ENCODE results near the gene KDM2B.
"Not testable (repeated sequence)": the region's sequence is repeated elsewhere in the genome, so short reads cannot be mapped to it uniquely, and the experiment has no call there.

The KDM2B gene

DNA sequence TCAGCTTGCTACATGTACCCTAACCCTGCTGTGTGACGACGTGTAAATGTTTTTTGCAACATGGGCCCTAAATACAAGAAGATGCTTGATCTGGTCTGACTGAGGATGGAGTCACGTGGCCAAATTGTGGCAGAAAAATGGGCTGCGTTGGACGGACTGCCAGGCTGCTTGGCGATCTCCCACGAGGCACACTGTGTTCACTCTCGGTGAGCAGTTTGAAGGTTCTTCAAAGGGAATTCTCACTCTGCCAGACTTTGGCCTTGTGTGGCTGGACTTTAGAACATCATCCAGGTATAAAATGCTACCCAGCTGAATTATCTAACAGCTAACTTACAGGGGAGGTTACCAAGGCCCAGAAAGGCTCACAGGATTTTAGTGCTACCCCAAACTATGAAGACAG, 85.1 kb downstream of the KDM2B start:
- no peak for DNase-seq

DNA sequence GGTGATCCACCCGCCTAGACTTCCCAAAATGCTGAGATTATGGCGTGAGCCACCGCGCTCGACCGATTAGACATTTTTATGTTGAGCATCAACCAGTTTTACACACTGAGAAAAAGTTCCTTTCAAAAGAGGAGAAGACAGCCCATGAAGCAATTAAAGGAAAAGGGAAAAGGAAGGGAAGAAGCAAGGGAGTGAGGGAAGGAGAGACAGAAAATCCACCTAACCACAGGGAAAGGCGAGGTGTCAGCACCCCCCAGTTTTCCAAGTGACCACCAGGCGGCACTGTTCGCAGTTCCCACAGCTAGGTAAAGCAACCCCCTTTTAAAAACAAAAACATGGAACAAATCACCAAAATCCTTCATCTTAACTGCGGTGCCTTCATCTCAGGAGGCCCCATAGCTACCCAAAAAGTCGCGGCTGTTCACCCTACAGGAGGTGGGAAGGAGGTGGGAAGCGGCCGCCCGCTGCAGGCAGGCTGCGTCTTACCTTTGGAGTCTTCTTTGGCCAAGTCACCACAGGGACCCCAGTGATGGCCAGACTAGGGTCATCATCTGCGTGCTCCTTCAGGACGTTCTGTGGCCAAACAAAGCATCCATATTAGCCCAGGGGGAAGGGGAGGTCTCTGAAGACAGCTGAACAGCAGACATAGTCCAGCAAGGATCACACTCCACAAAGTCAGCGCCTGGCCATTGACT, 86.6 kb downstream of the KDM2B start:
- peak; percentile 66 for DNase-seq

DNA sequence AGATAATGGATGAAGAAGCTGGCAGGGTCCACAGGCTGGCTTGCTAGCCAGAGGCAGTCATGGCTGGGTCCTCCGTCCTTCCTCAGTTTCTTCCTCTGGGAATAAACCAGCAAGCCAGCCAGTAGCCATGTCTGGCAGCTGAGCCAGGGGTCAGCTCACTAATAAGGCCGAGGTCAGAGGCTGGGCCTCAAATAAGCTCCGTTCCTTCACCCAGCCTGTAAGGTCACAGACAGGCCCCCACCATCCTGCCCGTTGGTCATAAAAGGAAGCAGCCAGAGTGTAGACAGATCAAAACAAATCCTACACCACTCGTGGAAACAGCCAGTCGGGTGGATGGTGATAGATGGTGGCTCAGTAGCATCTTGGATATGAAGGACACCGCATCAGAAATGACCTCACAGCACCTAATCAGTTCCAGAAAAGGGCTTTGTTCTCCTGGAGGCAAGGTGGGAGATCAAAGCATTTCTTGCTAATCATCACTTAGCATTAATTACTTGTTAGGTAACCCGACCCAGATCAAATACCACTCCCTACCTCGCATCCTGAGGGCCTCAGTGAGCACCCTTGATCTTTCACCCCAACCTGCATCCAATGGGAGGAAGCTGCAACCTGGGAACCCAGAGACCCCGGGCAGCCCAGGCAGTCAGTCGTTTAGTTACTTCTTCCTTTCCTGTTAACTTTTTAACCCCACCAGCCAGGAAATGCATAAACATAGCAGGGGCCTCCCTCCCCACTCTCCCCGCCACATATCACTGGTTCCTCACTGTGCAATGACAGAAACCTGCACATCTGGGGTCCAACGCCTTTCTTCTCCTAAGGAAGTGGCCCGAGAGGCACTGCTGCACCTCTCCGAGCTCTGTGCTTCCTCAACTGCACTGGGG, 90.2 kb downstream of the KDM2B start:
- no peak for DNase-seq

DNA sequence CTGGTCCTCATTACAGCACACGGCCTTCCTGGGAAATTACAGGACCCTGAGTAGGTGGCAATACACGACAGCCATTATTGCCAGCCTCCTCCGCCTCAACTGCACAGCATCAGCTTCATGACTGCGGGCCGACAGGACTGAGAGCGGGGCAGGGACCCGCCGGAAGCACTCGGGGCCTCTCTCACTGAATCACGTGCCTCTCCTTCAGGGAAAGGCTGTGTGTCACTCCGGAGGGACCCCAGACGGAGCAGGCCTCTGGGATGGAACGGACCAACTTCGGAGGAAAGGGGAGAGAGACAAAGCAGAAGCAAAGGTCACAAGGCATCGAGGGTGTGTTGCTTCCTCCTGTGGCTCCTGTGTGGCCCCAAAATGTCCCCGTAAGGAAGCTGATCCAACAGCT, 90.9 kb downstream of the KDM2B start:
- no peak for DNase-seq

DNA sequence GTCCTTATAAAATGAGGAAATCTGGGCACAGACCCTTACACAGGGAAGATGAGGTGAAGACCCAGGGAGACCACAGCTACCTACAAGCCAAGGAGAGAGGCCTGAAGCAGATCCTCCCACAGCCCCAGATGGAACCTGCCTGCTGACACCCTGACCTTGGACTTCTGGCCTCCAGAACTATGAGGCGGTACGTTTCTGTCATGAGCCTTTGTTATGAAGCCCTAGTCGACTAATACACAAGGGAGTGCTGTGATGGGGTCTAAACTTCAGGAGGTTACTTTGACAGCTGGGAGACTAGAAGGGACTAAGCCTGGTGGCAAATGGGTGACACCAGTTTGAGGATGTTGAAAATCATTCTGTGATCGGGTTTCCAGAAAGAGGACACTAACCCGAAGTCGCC, 95.9 kb downstream of the KDM2B start:
- DNase-seq, result no peak

GRCh38 chr12:121484564-121484963, 96.3 kb downstream of the KDM2B start:
- DNase-seq, result not testable (repeated sequence)

DNA sequence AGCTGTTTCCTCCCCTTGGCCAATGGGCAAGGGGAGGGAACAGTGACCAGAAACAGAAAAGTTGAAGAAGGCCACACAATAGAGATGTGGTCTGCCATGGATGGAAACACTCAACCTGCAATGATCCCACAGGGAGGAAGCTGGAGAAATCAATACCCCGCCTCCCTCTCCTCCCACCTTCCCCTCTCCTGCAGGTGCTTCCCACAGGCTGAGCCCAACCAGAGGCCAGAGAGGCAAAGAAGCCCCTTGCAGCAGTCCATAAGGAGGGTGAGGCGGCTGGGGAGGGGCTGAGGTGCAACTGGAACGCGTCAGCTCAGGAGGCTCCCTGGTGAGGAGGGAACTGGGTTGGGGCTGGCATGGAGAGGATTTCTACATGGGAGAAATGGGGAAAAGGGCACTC, 96.9 kb downstream of the KDM2B start:
- no peak for DNase-seq

DNA sequence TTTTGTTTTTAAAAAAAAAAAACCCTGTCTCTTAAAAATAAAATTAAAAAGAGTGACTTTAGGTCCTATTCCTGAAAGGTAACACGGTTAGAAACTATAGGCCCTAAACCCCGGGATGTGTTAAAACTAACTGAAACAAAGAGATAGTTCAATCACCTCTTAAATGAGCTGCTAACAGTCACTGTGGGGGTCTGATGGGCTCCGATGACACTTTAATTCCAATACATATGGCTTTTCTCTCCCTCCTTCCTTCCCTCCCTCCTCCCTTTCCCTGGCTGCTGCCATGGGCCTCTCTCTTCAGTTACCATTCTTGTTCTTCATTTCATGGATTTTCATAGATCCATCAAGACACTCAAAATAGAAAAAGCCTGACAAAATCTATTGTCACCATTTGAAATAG, 104.3 kb downstream of the KDM2B start:
- DNase-seq, result no peak

GRCh38 chr12:121475279-121475678, 105.5 kb downstream of the KDM2B start:
- DNase-seq, result no peak

- DNase-seq, result no peak
Observed at GRCh38 chr12:121472150-121472905, 108.5 kb downstream of the KDM2B start.

- DNase-seq, result no peak
Observed at GRCh38 chr12:121470751-121471150, 110.1 kb downstream of the KDM2B start.

- DNase-seq, result no peak
Observed at GRCh38 chr12:121468499-121468801, 112.4 kb downstream of the KDM2B start.

DNA sequence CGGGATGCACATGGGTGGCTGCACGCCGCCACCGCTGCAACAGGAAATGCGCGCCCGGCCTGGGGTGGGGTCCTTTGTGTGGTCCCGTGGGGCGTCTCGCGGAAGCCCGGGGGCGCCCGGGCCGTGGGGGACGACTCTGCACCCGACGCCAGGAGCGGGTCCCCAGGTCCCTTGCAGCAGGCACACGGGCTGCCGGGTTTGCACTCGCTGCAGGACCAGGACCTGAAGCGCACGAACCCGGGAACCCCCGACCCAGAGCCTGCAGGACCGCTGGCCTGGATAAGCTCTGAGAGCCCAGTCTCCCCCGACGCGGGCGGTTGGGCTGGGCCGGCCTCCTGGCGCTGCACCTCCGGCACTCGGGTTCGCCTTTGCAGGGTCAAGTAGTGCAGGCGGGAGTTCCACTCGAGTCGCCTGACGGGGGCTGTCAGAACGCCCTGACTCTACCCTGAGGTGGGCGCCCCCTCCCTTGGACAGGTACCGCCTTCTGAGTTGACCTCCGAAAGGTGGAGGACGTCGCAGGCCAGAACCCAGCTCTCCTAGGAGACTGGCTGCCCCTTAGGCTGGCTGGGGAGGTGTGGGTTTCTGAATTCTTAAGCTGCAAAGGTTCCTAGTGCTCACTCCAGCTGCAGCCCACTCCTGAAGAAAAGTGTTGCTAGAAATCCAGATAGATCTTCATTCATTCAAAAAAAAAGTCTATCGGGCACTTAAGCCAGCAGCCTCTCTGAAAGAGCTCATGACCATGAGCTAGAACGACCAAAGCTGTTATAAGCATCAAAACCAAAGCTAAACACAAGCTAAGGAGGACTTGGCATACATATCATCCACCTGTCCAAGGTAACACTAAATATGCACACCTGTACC, 113.0 kb downstream of the KDM2B start:
- DNase-seq, result no peak

- DNase-seq, result peak; percentile 92
Observed at GRCh38 chr12:121466794-121467637, 113.8 kb downstream of the KDM2B start.

GRCh38 chr12:121465921-121466793, 114.7 kb downstream of the KDM2B start:
- peak; percentile 45 for DNase-seq

GRCh38 chr12:121464331-121464730, 116.5 kb downstream of the KDM2B start:
- DNase-seq, result no peak

DNA sequence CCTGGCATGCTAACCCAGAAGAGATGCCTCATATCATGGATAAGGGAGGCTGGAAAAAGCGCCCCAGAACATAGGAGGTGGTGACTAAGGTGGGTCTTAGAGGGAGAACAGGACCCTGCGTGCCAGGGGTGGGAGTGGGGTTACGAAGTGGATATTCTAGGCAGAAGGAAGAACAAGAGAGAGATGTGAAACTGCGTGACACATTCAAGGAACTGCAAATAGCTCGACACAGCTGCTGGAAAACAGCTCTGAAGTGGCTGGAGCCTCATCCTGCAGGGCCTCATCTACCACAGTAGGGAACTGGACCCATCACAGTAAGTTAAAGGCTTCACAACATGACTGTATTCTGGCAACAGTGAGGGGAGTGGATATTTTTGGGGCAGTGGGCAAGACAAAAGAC, 119.8 kb downstream of the KDM2B start:
- no peak for DNase-seq

DNA sequence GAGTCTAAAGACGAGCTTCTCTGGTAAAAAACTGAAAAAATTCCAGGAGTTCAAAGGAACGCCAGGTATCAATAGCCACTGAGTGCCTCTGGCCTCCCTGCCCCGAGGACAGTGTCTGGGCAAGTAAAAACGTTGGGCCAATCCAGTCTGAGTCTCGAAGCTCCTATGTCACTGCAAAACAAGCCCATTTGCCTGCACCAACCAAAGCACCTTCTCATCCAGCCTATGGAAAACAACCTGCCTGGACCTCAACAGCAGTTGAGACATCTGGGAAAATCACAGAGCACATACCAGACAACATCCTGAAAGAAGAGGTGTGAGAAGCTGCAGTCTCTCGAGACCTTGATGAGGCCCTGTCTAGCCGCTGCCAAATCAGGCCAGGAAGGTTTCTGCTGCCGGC, 124.3 kb downstream of the KDM2B start:
- no peak for DNase-seq

DNA sequence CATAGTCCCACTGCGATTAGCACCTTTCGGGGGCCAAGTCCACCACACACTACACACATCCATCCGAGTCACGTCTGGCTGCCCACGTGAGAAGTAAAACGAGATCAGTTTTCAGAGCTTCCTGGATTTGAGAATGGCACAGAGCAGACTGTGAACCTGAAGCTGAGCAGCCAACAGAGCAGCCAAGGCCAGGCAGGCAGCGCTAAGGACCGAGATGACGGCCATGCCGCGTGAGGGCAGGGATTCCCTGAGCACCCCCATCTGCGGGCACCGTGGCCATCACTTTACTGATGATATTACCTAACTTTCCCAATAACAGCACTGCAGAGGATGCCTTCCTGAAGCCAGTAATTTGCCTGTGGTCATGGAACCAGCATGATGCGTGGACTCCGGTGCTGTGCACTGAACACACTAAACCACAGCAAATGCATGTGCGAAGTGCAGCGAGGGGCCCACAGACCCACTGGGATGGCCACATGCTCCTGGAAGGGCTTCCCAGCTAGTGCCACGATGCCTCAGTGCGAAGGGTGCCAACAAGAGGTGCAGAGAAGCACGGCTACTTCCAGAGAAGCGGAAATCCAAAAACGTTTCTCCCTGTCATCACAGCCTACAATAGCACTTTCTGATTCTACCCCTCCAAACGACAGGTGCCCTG, 124.9 kb downstream of the KDM2B start:
- no peak for DNase-seq

DNA sequence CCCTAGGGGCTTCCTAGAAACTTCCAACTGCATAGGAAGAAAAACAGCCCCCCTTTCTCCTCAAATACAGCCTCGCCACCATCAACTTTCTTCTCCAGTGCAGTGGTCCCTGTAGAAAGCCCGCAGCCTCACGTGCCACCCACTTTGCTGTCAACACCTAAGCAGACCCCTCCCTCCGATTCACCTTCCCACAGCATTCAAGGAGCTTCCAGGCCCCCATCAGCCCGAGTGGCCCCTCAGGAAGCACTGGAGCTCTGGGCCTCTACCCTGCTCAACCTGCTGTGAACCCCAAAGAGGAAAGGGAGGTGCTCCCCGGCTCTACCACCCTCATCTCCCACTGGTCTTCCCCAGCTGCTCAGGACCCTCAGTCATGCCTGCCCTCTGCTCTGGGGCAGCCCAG, 125.9 kb downstream of the KDM2B start:
- DNase-seq, result no peak
